HepG2 (cell line): ENCODE results near the gene NUBP1. TPM values are rescaled to one million over a fixed set of nuclear protein-coding genes. Genes with fewer than 3 reads are reported as not detected.

ENCODE experiments used
- AHDC1 ChIP-seq: sonication (generic); formaldehyde crosslinking; IDR thresholded peaks from 2 replicates; pipeline ENCODE4 v1.5.1; 2020; ENCODE audit warnings: mild to moderate bottlenecking, missing genetic modification reagents, borderline replicate concordance
- ARID4A ChIP-seq: sonication (generic); formaldehyde crosslinking; IDR thresholded peaks from 2 replicates; pipeline ENCODE4 v1.5.0; 2020; ENCODE audit warnings: mild to moderate bottlenecking, missing genetic modification reagents, borderline replicate concordance
- CAMTA2 ChIP-seq: sonication (generic); formaldehyde crosslinking; IDR thresholded peaks from 2 replicates; pipeline ENCODE4 v1.4.0; 2020; ENCODE audit warnings: mild to moderate bottlenecking, missing genetic modification reagents, borderline replicate concordance
- CHD4 ChIP-seq: fragments of 200-600 bp; sonication (generic); IDR thresholded peaks from 2 replicates; pipeline ENCODE4 v1.7.0; 2017; ENCODE audit warnings: mild to moderate bottlenecking, low read length, borderline replicate concordance
- CREB3 ChIP-seq: sonication (generic); formaldehyde crosslinking; IDR thresholded peaks from 2 replicates; pipeline ENCODE4 v1.5.0; 2020; ENCODE audit warnings: missing genetic modification reagents
- GMEB1 ChIP-seq: sonication (generic); formaldehyde crosslinking; IDR thresholded peaks from 2 replicates; pipeline ENCODE4 v1.5.1; 2020; ENCODE audit warnings: missing genetic modification reagents, mild to moderate bottlenecking, borderline replicate concordance
- KDM5A ChIP-seq: fragments of 200-600 bp; sonication (generic); IDR thresholded peaks from 2 replicates; pipeline ENCODE4 v1.7.0; 2018; ENCODE audit warnings: antibody characterized with exemption, mild to moderate bottlenecking, low read length, borderline replicate concordance
- SP4 ChIP-seq: sonication (generic); formaldehyde crosslinking; IDR thresholded peaks from 2 replicates; pipeline ENCODE4 v1.8.1; 2023; ENCODE audit warnings: mild to moderate bottlenecking, missing genetic modification reagents
- ZBTB3 ChIP-seq: sonication (generic); formaldehyde crosslinking; IDR thresholded peaks from 2 replicates; pipeline ENCODE4 v1.4.0; 2020; ENCODE audit warnings: low read depth, mild to moderate bottlenecking, moderate library complexity, missing genetic modification reagents, borderline replicate concordance
- ZNF138 ChIP-seq: sonication (generic); formaldehyde crosslinking; IDR thresholded peaks from 2 replicates; pipeline ENCODE4 v1.5.0; 2020; ENCODE audit warnings: mild to moderate bottlenecking, low read depth, missing genetic modification reagents
- ZNF225 ChIP-seq: sonication (generic); formaldehyde crosslinking; IDR thresholded peaks from 2 replicates; pipeline ENCODE4 v1.4.0; 2020; ENCODE audit warnings: mild to moderate bottlenecking, missing genetic modification reagents
- ZNF558 ChIP-seq: sonication (generic); formaldehyde crosslinking; IDR thresholded peaks from 2 replicates; pipeline ENCODE4 v1.9.0; 2022; ENCODE audit warnings: mild to moderate bottlenecking, missing genetic modification reagents, borderline replicate concordance
- ZNF749 ChIP-seq: sonication (generic); formaldehyde crosslinking; IDR thresholded peaks from 2 replicates; pipeline ENCODE4 v1.8.0; 2022; ENCODE audit warnings: mild to moderate bottlenecking, missing genetic modification reagents, moderate library complexity, borderline replicate concordance
- ZNF788 ChIP-seq: sonication (generic); formaldehyde crosslinking; IDR thresholded peaks from 2 replicates; pipeline ENCODE4 v1.5.0; 2020; ENCODE audit warnings: mild to moderate bottlenecking, missing genetic modification reagents, borderline replicate concordance
- polyA plus RNA-seq, 8 experiments: library from polyadenylated mRNA; depleted of rRNA in 3 of 8; stranded (reverse) in 7 of 8; unstranded in 1 of 8; fragments of >200 nt; fragmentation: Illumina TruSeq in 4 of 8; extraction: Trizol in 4 of 8; gene quantifications; 2 replicates each; pipeline versions ENCODE4 v1.2.1 to v1.2.3, GENCODE V29; 2011 to 2016; ENCODE audit warnings: low read depth in 4 of 8, missing spikeins in 1 of 8, mixed read lengths in 1 of 8; ENCODE audit not compliant: insufficient read depth in 1 of 8
- total RNA-seq, 5 experiments: library from RNA; depleted of rRNA; stranded (reverse); fragments of >200 nt; fragmentation: Illumina TruSeq; extraction: Trizol; gene quantifications; 2 replicates each; pipeline ENCODE4 v1.2.3, GENCODE V29; 2016; ENCODE audit warnings: low read depth in 1 of 5

NUBP1 gene
- total and polyA plus RNA-seq, 2 of the 13 experiments (the other 11 are each of a cell fraction or from before 2014, with no cell fraction given) = 53.5 to 70.4 TPM

GRCh38 chr16:10743610-10744369, at the start of gene NUBP1 (continued):
- TF ChIP-seq AHDC1 (CRISPR knock-in tag) (0 out of 2 replicates have a peak, but pooled peaks have one; percentile 52), GMEB1 (CRISPR knock-in tag) (peak; percentile 84), ARID4A (CRISPR knock-in tag) (peak; percentile 98), ZNF788 (peak; percentile 99), CHD4 (peak; percentile 76; the same call in 1 of the 2 replicates), CREB3 (CRISPR knock-in tag) (peak; percentile 86), ZNF138 (peak; percentile 67; the same call in 1 of the 2 replicates), ZNF749 (CRISPR knock-in tag) (peak; percentile 98; the same call in 1 of the 2 replicates), ZNF225 (CRISPR knock-in tag) (peak; percentile 99), KDM5A (peak; percentile 84; the same call in 1 of the 2 replicates), ZNF558 (CRISPR knock-in tag) (peak; percentile 96; the same call in 1 of the 2 replicates), SP4 (CRISPR knock-in tag) (peak; percentile 98), CAMTA2 (CRISPR knock-in tag) (peak; percentile 59; the same call in 1 of the 2 replicates), ZBTB3 (CRISPR knock-in tag) (peak; percentile 92; the same call in 1 of the 2 replicates)
